HepG2 (cell line): ENCODE measurements around the gene FERMT2. TPM values are rescaled to one million over a fixed set of nuclear protein-coding genes. Genes with fewer than 3 reads are reported as not detected.

Source experiments
- ATAC-seq: fragments of 200-7000 bp; cut with Tn5 transposase; 3 replicates; pipeline ENCODE4 v1.9.1; 2020; ENCODE audit warnings: mild to moderate bottlenecking, moderate library complexity
- BruUV-seq: library from RNA; stranded (reverse); fragments of 400-500 nt; replicated peaks from 2 replicates; lab custom pipeline; 2021; lab: Mats Ljungman, UMichigan
- CTCF ChIA-PET: fragments of 300-600 bp; formaldehyde crosslinking; extraction: SDS; loops from one replicate; lab custom pipeline; 2021; ENCODE audit warnings: low total read pairs, inconsistent platforms, low intra/inter-chr PET ratio; lab: Yijun Ruan, JAX
- POLR2A ChIA-PET: fragments of 350-600 bp; sonication (Branson Sonifier 250); formaldehyde crosslinking; loops from one replicate; lab custom pipeline; 2020; ENCODE audit warnings: antibody characterized with exemption, inconsistent platforms; lab: Yijun Ruan, JAX
- DNase-seq: peaks from one replicate; pipeline ENCODE4 v3.0.0-alpha.2; 2015; ENCODE audit warnings: low spot score
- FAIRE-seq: peaks from 3 replicates; lab custom pipeline; 2011; peaks lifted over from hg19 to GRCh38; lab: Jason Lieb, UNC
- H2AFZ ChIP-seq: one replicate; pipeline ENCODE4 v1.6.1; 2011; ENCODE audit warnings: low read length, inconsistent platforms
- H3K27ac ChIP-seq: fragments of 300-600 bp; 3 replicates; pipeline ENCODE4 v1.8.0; 2011; ENCODE audit warnings: mixed run types, mild to moderate bottlenecking, mixed read lengths, low read length, inconsistent platforms; ENCODE audit not compliant: insufficient read depth; ENCODE audit errors: extremely low read length
- H3K27me3 ChIP-seq, 2 experiments: fragments of 200-600 bp in 1 of 2; 2 replicates in 1 of 2; 3 replicates in 1 of 2; pipeline versions ENCODE4 v1.6.0 to v1.8.0; 2011; ENCODE audit warnings: low read length in 2 of 2, mild to moderate bottlenecking in 2 of 2, moderate library complexity in 2 of 2, inconsistent platforms in 1 of 2; ENCODE audit not compliant: insufficient read depth in 2 of 2, control insufficient read depth in 1 of 2
- H3K36me3 ChIP-seq, 2 experiments: fragments of 200-600 bp in 1 of 2; replicated peaks in 1 of 2; 2 replicates in 1 of 2; 3 replicates in 1 of 2; pipeline versions ENCODE4 v1.5.1 to v1.8.0; 2011; ENCODE audit warnings: low read length in 2 of 2, inconsistent platforms in 1 of 2; ENCODE audit not compliant: insufficient read depth in 2 of 2, control insufficient read depth in 1 of 2
- H3K4me1 ChIP-seq: 2 replicates; pipeline ENCODE4 v1.5.1; 2012; ENCODE audit warnings: low read length, inconsistent platforms; ENCODE audit not compliant: insufficient read depth
- H3K4me2 ChIP-seq: 2 replicates; pipeline ENCODE4 v1.6.0; 2011; ENCODE audit warnings: low read depth, low read length, inconsistent platforms
- H3K4me3 ChIP-seq, 3 experiments: fragments of 200-600 bp in 1 of 3; sonication (generic), shearing (Covaris generic) in 1 of 3; replicated peaks in 1 of 3; 2 replicates each; pipeline ENCODE4 v1.5.1; 2011 to 2016; ENCODE audit warnings: low read length in 3 of 3, inconsistent platforms in 2 of 3, low read depth in 2 of 3, mild to moderate bottlenecking in 2 of 3, control low read depth in 1 of 3, mixed read lengths in 1 of 3; ENCODE audit not compliant: insufficient read depth in 1 of 3
- H3K79me2 ChIP-seq: one replicate; pipeline ENCODE4 v1.6.1; 2011; ENCODE audit warnings: low read length, inconsistent platforms; ENCODE audit not compliant: insufficient read depth
- H3K9ac ChIP-seq: 2 replicates; pipeline ENCODE4 v1.6.0; 2011; ENCODE audit warnings: mild to moderate bottlenecking, low read depth, low read length, inconsistent platforms; ENCODE audit not compliant: insufficient read depth
- H3K9me3 ChIP-seq: 2 replicates; pipeline ENCODE4 v1.5.1; 2012; ENCODE audit warnings: mild to moderate bottlenecking, low read length
- H4K20me1 ChIP-seq: 2 replicates; pipeline ENCODE4 v1.6.0; 2011; ENCODE audit warnings: inconsistent platforms, mild to moderate bottlenecking, low read length, moderate library complexity; ENCODE audit not compliant: insufficient read depth
- CEBPB ChIP-seq: IDR thresholded peaks from 2 replicates; pipeline ENCODE4 v1.6.1; 2011; ENCODE audit warnings: low read depth, low read length, improper control_type of control experiment, borderline replicate concordance
- EHMT2 ChIP-seq: fragments of 200-600 bp; sonication (generic); IDR thresholded peaks from 2 replicates; pipeline ENCODE4 v1.7.0; 2017; ENCODE audit warnings: antibody characterized with exemption, low read depth, low read length, borderline replicate concordance
- ELF1 ChIP-seq: sonication (generic); formaldehyde crosslinking; IDR thresholded peaks from 2 replicates; pipeline ENCODE4 v1.4.0; 2020; ENCODE audit warnings: missing genetic modification reagents
- FOXA1 ChIP-seq, 2 experiments: fragments of 450-650 bp in 1 of 2; sonication (generic) in 1 of 2; formaldehyde crosslinking in 1 of 2; IDR thresholded peaks; 2 replicates each; pipeline versions ENCODE4 v1.4.0 to v1.6.1; 2016 to 2020; ENCODE audit warnings: missing genetic modification reagents in 1 of 2
- HNRNPUL1 ChIP-seq: fragments of 200-400 bp; formaldehyde crosslinking; IDR thresholded peaks from 2 replicates; pipeline ENCODE4 v1.6.1; 2017; ENCODE audit warnings: low read depth, mild to moderate bottlenecking, low read length, moderate library complexity
- RFX1 ChIP-seq: fragments of 450-650 bp; IDR thresholded peaks from 2 replicates; pipeline ENCODE4 v1.6.1; 2017
- WGBS: methylation state at CpG from one replicate; pipeline ENCODE4 v1.1.6; 2017; ENCODE audit warnings: low lambda C conversion rate; 5-methylcytosine and 5-hydroxymethylcytosine counted together
- in situ Hi-C: cut with HindIII; loops from 2 replicates; pipeline ENCODE4 v1.10.0; 2017; ENCODE audit warnings: low pct_unique_long_range_greater_than_20kb; ENCODE audit not compliant: extremely low pct_ligation_motif_present
- intact Hi-C: fragments of 100-400 bp; cut with micrococcal nuclease; formaldehyde crosslinking; loops from one replicate; pipeline ENCODE4 v1.10.0; 2022; ENCODE audit not compliant: unreplicated experiment
- polyA plus RNA-seq, 8 experiments: library from polyadenylated mRNA; depleted of rRNA in 3 of 8; stranded (reverse) in 7 of 8; unstranded in 1 of 8; fragments of >200 nt; fragmentation: Illumina TruSeq in 4 of 8; extraction: Trizol in 4 of 8; gene quantifications; 2 replicates each; pipeline versions ENCODE4 v1.2.1 to v1.2.3, GENCODE V29; 2011 to 2016; ENCODE audit warnings: low read depth in 4 of 8, missing spikeins in 1 of 8, mixed read lengths in 1 of 8; ENCODE audit not compliant: insufficient read depth in 1 of 8
- total RNA-seq, 5 experiments: library from RNA; depleted of rRNA; stranded (reverse); fragments of >200 nt; fragmentation: Illumina TruSeq; extraction: Trizol; gene quantifications; 2 replicates each; pipeline ENCODE4 v1.2.3, GENCODE V29; 2016; ENCODE audit warnings: low read depth in 1 of 5

Gene FERMT2
- total and polyA plus RNA-seq, 2 of the 13 experiments (the other 11 are each of a cell fraction or from before 2014, with no cell fraction given) = 36.2 to 60.4 TPM

- no peak for TF ChIP-seq HNRNPUL1
Measured at GRCh38 chr14:52918486-52918885, 32.4 kb downstream of the FERMT2 start (continued).

GRCh38 chr14:52917735-52918134 lies 33.1 kb downstream of the FERMT2 start:
- in situ Hi-C loops (no loop called here), intact Hi-C loops (no loop called here)
- TF ChIP-seq FOXA1 (IDR thresholded peaks at IDR 0.05) = no peak
- TF ChIP-seq FOXA1 (CRISPR knock-in tag; IDR thresholded peaks at IDR 0.05) = no peak
- TF ChIP-seq ELF1 (CRISPR knock-in tag) = no peak
- TF ChIP-seq RFX1 = no peak
- TF ChIP-seq CEBPB = peak; percentile 15; the same call in 1 of the 2 replicates
- ChIA-PET POLR2A (no interaction called here), CTCF (no interaction called here)
- no peaks in the 10 kb centered on the region for H3K27me3 ChIP-seq
- H3K4me3 ChIP-seq = no peak overlapping the region
- no peaks in the 10 kb centered on the region for H4K20me1 ChIP-seq
- H3K4me2 ChIP-seq = no peak overlapping the region
- peaks cover 35% of the 10 kb centered on the region for H3K4me1 ChIP-seq
- FAIRE-seq = no peak
- H2AFZ ChIP-seq = no peak overlapping the region
- BruUV-seq = no TSS peak
- H3K36me3 ChIP-seq = peaks cover 11 to 21% of the 10 kb centered on the region in 2 experiments
- H3K27ac ChIP-seq = no peak overlapping the region
- no peak for DNase-seq
- peaks cover 36% of the 10 kb centered on the region for H3K79me2 ChIP-seq
- WGBS = 94% methylated on average over 1 of the region's 1 CpG
- no peak for ATAC-seq
- no peaks in the 10 kb centered on the region for H3K9me3 ChIP-seq
- no peak overlapping the region for H3K9ac ChIP-seq

GRCh38 chr14:52914295-52914694 lies 36.6 kb downstream of the FERMT2 start:
- Histone ChIP-seq H2AFZ (no peak overlapping the region), H3K36me3 (peaks cover 11 to 23% of the 10 kb centered on the region in 2 experiments), H4K20me1 (no peaks in the 10 kb centered on the region), H3K79me2 (peaks cover 11% of the 10 kb centered on the region), H3K4me3 (no peak overlapping the region), H3K27me3 (no peaks in the 10 kb centered on the region), H3K9me3 (no peaks in the 10 kb centered on the region), H3K9ac (no peak overlapping the region), H3K4me2 (no peak overlapping the region), H3K4me1 (peaks cover 5% of the 10 kb centered on the region), H3K27ac (no peak overlapping the region)
- CTCF ChIA-PET = no interaction called here
- TF ChIP-seq CEBPB (peak; percentile 50; the same call in 1 of the 2 replicates), EHMT2 (no peak)
- in situ Hi-C loops (no loop called here), intact Hi-C loops (no loop called here)
- ATAC-seq (no peak), DNase-seq (no peak), FAIRE-seq (no peak)
- POLR2A ChIA-PET = no interaction called here
- 95% methylated on average over 3 of the region's 3 CpGs for WGBS
- no TSS peak for BruUV-seq
